Raji (cell line): ENCODE results near the gene FIBP.

Source experiments
- POLR2A ChIP-seq: IDR thresholded peaks from 2 replicates; pipeline ENCODE4 v1.6.1; 2011; ENCODE audit warnings: low read depth, low read length, control low read depth; ENCODE audit not compliant: insufficient read depth

FIBP gene

GRCh38 chr11:65918211-65919140 lies 30.2 kb upstream of the FIBP start, which contains the start of gene C11orf68:
Gene C11orf68 (minus strand): TSS chr11:65919062. CDS start chr11:65919031, 31 bp downstream.
- TF ChIP-seq POLR2A: no peak

DNA sequence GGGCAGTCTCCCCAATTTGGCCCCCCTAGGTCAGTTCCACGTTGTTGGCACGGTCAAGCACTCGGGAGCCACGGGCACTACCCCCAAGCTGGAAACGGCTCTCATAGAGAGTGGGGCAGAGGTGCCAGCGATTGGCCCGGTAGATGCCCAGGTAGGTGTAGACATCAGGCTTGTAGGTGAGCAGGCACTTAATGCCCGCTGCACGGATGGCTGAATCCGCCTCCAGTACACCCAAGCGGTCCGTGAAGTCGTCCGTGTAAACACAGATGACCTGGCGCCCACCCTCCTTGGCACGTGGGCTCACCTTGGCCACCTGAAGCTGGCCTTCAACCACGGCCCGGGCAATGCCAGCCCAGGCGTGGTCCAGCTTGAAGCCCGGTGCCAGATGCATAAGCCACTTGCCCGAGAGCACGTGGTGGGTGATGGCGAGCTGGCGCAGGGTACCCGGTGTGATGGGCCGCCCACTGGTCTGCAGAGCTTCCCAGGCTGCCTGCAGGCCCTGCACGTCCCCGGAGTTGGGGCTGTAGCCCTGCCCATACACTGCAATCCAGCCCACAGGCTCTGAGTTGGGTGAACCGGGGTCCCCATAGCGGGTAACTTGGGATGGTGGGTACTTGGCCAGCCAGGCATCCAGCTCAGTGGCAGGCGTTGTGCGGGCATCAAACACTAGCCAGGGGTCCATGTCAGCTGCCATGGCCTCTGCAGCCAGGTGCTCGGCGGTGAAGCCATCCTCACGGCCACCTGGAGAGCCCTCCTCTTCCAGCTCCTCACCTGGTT lies 29.4 kb upstream of the FIBP start:
- TF ChIP-seq POLR2A: no peak

- TF ChIP-seq POLR2A: no peak
These were observed 28.8 kb upstream of the FIBP start for GRCh38 chr11:65917077-65917433.

GRCh38 chr11:65916391-65916790 lies 28.1 kb upstream of the FIBP start:
- TF ChIP-seq POLR2A: no peak

DNA sequence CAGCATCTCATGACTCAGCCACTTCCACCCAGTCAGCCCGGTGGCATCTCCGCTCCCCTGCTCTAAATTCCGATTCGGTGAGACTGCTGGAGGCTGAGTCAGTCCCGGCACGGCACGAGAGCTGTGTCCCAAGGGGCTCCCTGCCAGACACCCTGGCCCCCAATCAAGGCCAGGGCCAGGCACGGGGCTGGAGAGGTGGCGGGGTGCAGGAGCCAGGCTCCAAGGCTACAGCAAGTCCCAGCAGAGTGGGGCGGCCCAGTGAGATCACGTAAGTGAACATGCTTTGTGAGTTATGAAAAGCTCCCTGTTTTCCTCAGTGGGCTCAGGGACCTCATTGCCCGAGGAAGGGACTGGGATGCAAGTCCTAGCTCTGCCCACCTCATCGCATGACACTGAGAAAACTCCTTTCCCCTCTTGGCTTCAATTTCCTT lies 27.6 kb upstream of the FIBP start:
- TF ChIP-seq POLR2A: 0 out of 2 replicates have a peak, but pooled peaks have one; percentile 8

GRCh38 chr11:65915101-65915820 lies 27.0 kb upstream of the FIBP start:
- TF ChIP-seq POLR2A: no peak; the same call in 1 of the 2 replicates

DNA sequence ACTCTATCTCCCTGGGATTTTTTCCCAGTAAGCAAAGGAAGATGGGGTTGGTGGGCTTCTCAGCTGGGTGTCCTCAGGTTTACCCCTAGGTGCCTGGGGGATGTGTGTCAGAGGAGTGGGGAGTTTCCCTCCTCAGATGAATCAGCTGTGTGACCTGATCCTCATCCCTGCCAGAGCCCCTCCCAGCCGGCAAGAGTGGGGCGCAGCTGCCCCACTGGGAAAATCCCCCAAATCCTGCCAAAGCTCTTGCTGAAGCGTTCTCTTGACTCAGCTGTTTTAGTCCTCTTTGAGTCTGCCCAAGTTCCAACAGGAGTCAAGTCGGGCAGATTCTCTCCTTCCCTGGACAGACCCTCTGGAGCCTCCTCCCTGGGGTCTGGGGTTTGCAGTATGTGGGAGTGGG lies 24.6 kb upstream of the FIBP start:
- TF ChIP-seq POLR2A: no peak

GRCh38 chr11:65911682-65912568 lies 23.7 kb upstream of the FIBP start:
- TF ChIP-seq POLR2A: no peak

- no peak for TF ChIP-seq POLR2A
These were observed 19.6 kb upstream of the FIBP start for GRCh38 chr11:65907878-65908277.

- TF ChIP-seq POLR2A: no peak
These were observed 18.3 kb upstream of the FIBP start for GRCh38 chr11:65906602-65907001.

GRCh38 chr11:65903715-65904114 lies 15.4 kb upstream of the FIBP start:
- TF ChIP-seq POLR2A: no peak

DNA sequence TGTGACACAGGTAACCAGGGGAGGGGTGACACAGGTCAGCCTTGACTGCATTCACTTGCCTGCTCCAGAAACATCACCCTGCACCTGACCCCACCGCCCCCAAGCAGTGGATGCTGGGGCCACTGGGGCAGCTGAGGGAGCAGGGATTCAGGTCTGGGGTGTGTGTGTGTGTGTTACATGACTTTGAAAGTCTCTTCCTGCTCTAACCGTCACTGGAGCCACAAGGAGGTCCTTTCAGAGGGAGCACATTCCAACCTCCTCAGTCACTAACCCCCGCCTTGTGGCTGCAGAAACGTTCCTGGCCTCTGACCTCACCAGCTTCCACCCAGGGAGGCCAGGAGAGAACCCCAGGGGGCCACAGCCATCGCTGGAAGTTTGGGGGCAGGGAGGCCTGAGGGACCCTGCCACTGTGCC lies 14.8 kb upstream of the FIBP start:
- no peak for TF ChIP-seq POLR2A

- TF ChIP-seq POLR2A: no peak
These were observed 12.6 kb upstream of the FIBP start for GRCh38 chr11:65900899-65901180.

DNA sequence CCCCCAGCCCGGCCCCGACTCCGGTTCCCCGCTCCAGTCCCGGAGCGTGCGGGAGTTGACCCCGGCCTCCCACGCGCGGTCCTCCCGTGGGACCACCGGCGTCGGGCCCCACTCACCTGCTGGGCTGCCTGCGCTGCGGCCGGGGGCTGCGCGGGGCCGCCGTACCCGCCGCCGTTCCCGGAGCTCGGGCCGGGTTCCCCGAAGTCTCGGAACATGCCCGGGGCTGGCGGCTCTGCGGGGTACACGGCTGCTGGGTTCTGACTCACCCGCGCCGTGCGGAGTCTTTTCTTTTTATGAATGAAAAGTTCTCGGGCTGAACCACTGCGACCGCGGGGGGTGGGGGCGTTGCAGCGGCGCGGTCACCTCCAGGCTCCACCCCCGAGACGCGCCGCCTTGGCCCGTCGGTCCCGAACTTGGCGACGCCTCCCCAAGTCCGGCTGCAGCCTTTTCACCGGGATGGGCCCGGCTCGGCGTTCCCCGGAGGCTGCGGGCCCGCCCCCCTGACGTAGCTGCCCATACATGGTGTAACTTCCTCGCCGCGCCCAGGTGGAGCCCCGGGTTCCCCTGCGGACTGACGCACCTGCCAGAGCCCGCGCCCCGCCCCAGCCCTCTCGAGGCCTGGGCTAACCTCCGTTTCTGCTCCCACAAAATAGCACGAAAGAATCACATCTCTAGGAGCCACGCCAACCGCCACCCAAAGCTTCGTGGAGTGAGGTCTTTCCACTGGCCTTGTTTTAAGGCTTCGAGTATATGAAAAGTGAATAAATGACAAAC lies 12.0 kb upstream of the FIBP start, which contains the start of gene FOSL1:
FOSL1 (minus strand) TSS at position 264 of the 774 bp plus-strand sequence; CDS start at position 215, 49 bp downstream.
- no peak for TF ChIP-seq POLR2A
